GM12864 (cell line): ENCODE measurements around the gene RASSF8.

Experiments
- DNase-seq: peaks from one replicate; pipeline ENCODE4 v3.0.0-alpha.2; 2011; ENCODE audit warnings: low read depth
- H3K4me3 ChIP-seq: 2 replicates; pipeline ENCODE4 v1.5.1; 2011; ENCODE audit warnings: mild to moderate bottlenecking, low read depth, low read length, control low read depth
- TF ChIP-seq, protein P1 (sequence below): IDR thresholded peaks from 2 replicates; pipeline ENCODE4 v1.5.1; 2011; ENCODE audit warnings: low read depth, mild to moderate bottlenecking, moderate library complexity, low read length, control low read depth, inconsistent platforms; ENCODE audit errors: missing control alignments

The RASSF8 gene

DNA sequence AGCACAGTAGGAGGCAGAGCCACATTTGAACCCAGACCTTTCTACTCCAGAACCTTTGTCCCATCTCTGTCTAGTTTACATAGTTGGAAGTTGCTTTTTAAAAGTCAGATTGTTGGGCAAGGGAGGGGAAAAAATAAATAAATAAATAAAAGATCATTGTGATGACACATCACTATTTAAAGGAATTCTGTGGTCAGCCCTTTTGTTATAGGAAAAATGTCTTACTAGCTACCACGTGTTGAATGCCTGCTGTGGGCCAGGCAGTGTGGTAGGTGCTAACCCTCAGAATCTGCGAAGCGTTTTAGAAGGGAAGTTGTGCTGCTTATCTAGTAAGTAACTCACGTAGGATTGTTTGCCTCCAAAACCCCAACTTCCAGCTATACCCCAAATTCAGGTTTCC is 104.1 kb downstream of the RASSF8 start:
- H3K4me3 ChIP-seq, result no peak overlapping the region
- no peak for DNase-seq
- TF ChIP-seq, protein P1, sequence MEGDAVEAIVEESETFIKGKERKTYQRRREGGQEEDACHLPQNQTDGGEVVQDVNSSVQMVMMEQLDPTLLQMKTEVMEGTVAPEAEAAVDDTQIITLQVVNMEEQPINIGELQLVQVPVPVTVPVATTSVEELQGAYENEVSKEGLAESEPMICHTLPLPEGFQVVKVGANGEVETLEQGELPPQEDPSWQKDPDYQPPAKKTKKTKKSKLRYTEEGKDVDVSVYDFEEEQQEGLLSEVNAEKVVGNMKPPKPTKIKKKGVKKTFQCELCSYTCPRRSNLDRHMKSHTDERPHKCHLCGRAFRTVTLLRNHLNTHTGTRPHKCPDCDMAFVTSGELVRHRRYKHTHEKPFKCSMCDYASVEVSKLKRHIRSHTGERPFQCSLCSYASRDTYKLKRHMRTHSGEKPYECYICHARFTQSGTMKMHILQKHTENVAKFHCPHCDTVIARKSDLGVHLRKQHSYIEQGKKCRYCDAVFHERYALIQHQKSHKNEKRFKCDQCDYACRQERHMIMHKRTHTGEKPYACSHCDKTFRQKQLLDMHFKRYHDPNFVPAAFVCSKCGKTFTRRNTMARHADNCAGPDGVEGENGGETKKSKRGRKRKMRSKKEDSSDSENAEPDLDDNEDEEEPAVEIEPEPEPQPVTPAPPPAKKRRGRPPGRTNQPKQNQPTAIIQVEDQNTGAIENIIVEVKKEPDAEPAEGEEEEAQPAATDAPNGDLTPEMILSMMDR, result no peak

DNA sequence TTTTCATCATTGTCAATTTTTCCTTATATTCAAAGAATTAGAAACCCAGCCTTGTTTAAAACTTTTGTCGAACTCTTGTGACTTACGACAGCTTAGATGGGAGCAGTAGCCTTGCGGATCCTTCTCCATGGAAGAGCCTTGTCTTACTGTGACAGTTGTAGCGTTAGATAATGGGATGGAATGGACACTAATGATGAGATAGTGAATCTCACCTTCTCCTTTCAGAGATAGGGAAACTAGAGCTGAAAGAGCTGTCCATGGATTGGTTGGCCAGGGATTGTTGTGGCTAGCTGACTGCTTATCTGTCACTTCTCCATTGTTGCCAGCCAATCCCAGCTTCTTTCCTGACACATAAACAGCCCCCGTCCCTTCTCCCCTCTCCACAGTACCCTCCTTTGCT is 107.0 kb downstream of the RASSF8 start:
- no peak for DNase-seq
- TF ChIP-seq, protein P1, result no peak
- H3K4me3 ChIP-seq, result no peak overlapping the region

DNA sequence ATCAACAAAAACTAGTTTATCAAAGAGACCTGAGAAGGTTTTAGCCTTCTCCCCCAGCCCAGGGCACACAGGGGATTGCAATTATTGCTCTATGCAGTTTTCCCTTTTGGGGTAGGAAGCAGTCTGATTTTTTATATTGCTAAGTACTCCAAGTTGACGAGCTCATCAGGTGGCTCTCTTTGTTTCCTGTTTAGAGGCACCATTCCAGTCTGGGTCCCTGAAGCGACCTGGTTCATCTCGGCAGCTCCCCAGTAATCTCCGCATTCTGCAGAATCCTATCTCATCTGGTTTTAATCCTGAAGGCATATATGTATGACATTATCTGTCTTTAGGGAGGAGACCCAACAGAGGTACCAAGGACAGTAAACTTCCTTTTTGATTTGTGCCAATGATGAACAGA is 110.0 kb downstream of the RASSF8 start:
- H3K4me3 ChIP-seq, result no peak overlapping the region
- TF ChIP-seq, protein P1, result no peak
- no peak for DNase-seq

DNA sequence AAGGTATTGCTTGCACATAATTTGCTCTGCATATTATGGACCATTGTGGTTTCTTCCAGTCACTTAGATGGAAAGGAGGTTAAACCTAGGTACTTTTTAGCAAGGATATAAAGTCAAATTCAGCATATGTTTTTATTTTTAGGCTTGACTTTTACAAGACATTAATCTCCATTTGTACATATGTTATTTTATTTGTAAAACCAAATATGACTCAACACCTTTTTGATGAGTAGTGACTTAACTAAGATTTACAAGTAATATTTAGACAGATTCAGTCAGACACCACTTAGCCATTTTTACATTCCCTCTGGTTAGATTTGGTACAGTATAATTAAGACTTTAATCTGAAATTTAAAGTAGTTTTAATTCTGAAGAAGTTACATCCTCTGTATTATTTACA is 111.3 kb downstream of the RASSF8 start:
- TF ChIP-seq, protein P1, result no peak
- no peak overlapping the region for H3K4me3 ChIP-seq
- DNase-seq, result no peak

DNA sequence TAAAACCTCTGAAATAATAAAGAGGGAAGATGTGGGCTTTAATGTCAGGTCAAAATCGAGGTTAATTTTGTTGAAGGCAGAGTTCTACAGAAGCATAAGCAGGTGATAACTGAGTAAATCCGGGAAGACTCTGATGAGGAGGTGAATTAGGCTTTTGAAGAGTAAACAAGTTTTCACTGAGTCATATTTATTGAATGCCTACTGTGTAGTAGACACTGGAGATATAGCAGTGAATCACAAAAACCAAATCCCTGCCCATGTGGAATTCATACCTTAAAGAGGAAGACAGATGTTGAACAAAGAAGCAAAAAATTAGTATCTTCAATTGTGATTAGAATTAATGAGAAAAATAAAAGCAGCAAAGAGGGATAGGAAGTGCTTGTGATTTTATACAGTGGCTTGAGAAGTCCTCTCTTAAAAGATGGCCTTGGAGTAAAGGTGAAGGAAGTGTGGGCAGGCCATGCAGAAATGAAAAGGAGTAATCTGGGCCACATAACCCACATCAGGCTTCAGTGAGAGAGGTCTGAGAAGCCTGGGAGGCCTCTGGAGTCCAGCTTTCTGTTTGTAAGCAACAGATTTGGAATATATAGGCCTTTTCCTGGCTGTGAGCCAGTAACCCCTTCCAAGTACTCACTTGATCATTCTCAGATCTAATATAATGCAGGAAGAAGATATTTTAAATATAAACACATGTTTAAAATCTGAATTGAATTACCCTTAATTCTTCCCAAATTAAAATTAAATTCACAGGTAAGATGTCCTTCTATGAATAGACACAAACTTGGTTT is 119.6 kb downstream of the RASSF8 start:
- no peak overlapping the region for H3K4me3 ChIP-seq
- DNase-seq, result no peak

DNA sequence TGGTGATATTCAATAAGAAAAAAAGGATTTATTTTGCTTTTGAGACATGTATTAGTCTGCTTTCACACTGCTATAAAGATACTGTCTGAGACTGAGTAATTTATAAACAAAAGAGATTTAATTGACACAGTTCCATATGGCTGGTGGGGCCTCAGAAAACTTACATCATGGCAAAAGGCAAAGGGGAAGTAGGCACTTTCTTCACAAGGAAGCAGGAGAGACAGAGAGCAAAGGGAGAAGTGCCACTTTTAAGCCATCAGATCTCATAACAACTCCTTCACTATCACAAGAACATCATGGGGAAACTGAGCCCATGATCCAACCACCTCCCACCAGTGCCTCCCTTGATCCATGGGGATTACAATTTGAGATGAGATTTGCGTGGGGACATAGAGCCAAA is 122.4 kb downstream of the RASSF8 start:
- TF ChIP-seq, protein P1, result no peak
- H3K4me3 ChIP-seq, result no peak overlapping the region
- DNase-seq, result no peak

More for the DNA sequence above, 119.6 kb downstream of the RASSF8 start:
- TF ChIP-seq, protein P1, result no peak

DNA sequence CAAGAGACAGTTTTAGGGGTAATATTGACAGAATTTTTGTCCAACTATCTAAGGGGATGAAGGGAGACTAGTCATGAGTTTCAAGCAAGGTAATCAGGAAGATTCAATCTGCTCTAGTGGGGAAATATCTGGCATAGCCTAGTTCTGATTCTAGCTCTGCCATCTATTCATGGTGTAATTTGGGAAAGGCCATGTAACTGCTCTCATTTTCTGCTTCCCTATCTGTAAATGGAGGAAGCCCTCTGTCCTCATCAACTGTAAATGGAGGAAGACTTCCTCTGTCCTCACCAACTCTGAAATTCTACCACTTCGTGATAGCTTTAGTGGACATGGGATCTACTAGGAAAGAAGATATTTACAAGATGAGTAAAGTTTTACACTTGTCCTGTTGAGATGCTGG is 128.5 kb downstream of the RASSF8 start:
- H3K4me3 ChIP-seq, result no peak overlapping the region
- TF ChIP-seq, protein P1, result no peak
- no peak for DNase-seq
